Colonic mucosa (tissue), 4 donors: ENCODE data around the gene HNRNPUL1. TPM values are rescaled to one million over a fixed set of nuclear protein-coding genes. Genes with fewer than 3 reads are reported as not detected.

ENCODE experiments used
- DNase-seq: peaks from one replicate; pipeline ENCODE4 v3.0.0-alpha.2; 2020
- H3K27ac ChIP-seq: fragments of 200-600 bp; one replicate; pipeline ENCODE4 v1.8.0; 2021
- H3K27me3 ChIP-seq: fragments of 200-600 bp; one replicate; pipeline ENCODE4 v1.8.0; 2021
- H3K36me3 ChIP-seq: fragments of 200-600 bp; one replicate; pipeline ENCODE4 v1.8.0; 2021
- H3K4me1 ChIP-seq: fragments of 200-600 bp; one replicate; pipeline ENCODE4 v1.8.0; 2021; ENCODE audit warnings: mild to moderate bottlenecking
- H3K4me3 ChIP-seq: fragments of 200-600 bp; one replicate; pipeline ENCODE4 v1.8.0; 2021
- H3K9ac ChIP-seq, 2 donors: one replicate each; pipeline ENCODE4 v1.7.0; 2013; ENCODE audit warnings: control low read depth in 2 of 2, low read depth in 2 of 2, low read length in 2 of 2
- H3K9me3 ChIP-seq: fragments of 200-600 bp; one replicate; pipeline ENCODE4 v1.8.0; 2021
- CTCF ChIP-seq: fragments of 200-600 bp; IDR thresholded peaks from one replicate; pipeline ENCODE4 v1.8.0; 2022; ENCODE audit warnings: antibody characterized with exemption, mild to moderate bottlenecking
- intact Hi-C: fragments of 100-400 bp; cut with DNase I; formaldehyde crosslinking; loops from one replicate; pipeline ENCODE4 v1.14.1; 2022
- total RNA-seq, 2 donors: library from RNA; stranded (reverse); fragmentation: NEBNext Ultra II Directional in 1 of 2; extraction: Animal tissue kit (Norgen Biotek cat#: 25700) in 1 of 2; gene quantifications; one replicate each; pipeline ENCODE4 v1.2.1, GENCODE V29; 2021
- donor health status: healthy.
- donor health status: DM: no; HTN: no; CAD: no.
- donor health status: DM: no; HTN: no; CAD: no.

HNRNPUL1 gene
- total RNA-seq, 2 donors from 2014 or later = 179 to 233 TPM

GRCh38 chr19:41302624-41303351, 38.6 kb downstream of the HNRNPUL1 start:
- Histone ChIP-seq H3K4me3 (no peak overlapping the region), H3K4me1 (no peaks in the 10 kb centered on the region), H3K27me3 (no peaks in the 10 kb centered on the region), H3K27ac (peak overlapping the region; percentile 12), H3K9ac (no peak overlapping the region), H3K36me3 (peaks cover 10% of the 10 kb centered on the region), H3K9me3 (no peaks in the 10 kb centered on the region)
- intact Hi-C loops = no loop called here
- no peak for DNase-seq
- TF ChIP-seq CTCF = no peak

GRCh38 chr19:41303954-41304353, 39.8 kb downstream of the HNRNPUL1 start:
- H3K4me1 ChIP-seq = peaks cover 7% of the 10 kb centered on the region

GRCh38 chr19:41304706-41305483, 40.7 kb downstream of the HNRNPUL1 start:
- no peak for TF ChIP-seq CTCF
- DNase-seq = no peak
- intact Hi-C loops = loop anchor here (5.0 kb wide), 2 partner anchors 38 to 98 kb away; no protein-coding TSS in a partner anchor
- H3K27ac ChIP-seq = no peak overlapping the region
- no peak overlapping the region for H3K4me3 ChIP-seq
- H3K9ac ChIP-seq = no peak overlapping the region
- H3K4me1 ChIP-seq = peaks cover 9% of the 10 kb centered on the region
- no peaks in the 10 kb centered on the region for H3K27me3 ChIP-seq
- peaks cover 10% of the 10 kb centered on the region for H3K36me3 ChIP-seq
- no peaks in the 10 kb centered on the region for H3K9me3 ChIP-seq

More at GRCh38 chr19:41303954-41304353, 39.8 kb downstream of the HNRNPUL1 start:
- no peaks in the 10 kb centered on the region for H3K9me3 ChIP-seq
- H3K9ac ChIP-seq = no peak overlapping the region
- no peak overlapping the region for H3K4me3 ChIP-seq
- no peaks in the 10 kb centered on the region for H3K27me3 ChIP-seq
- no peak overlapping the region for H3K27ac ChIP-seq
- DNase-seq = no peak
- H3K36me3 ChIP-seq = peaks cover 10% of the 10 kb centered on the region
- intact Hi-C loops = no loop called here
- no peak for TF ChIP-seq CTCF

GRCh38 chr19:41305927-41306793, 42.0 kb downstream of the HNRNPUL1 start:
- Histone ChIP-seq H3K4me1 (peaks cover 12% of the 10 kb centered on the region), H3K36me3 (peaks cover 10% of the 10 kb centered on the region), H3K9me3 (no peaks in the 10 kb centered on the region), H3K27me3 (no peaks in the 10 kb centered on the region), H3K27ac (peak overlapping the region; percentile 17), H3K4me3 (no peak overlapping the region), H3K9ac (peak overlapping the region in 1 of 2 donors; percentile 28)
- no peak for TF ChIP-seq CTCF
- no peak for DNase-seq
- intact Hi-C loops = loop anchor here (5.0 kb wide), 2 partner anchors 39 to 99 kb away; no protein-coding TSS in a partner anchor
